Ovary (tissue), 3 donors: ENCODE measurements around the gene KATNB1.

ENCODE experiments used
- EP300 ChIP-seq: sonication (generic); formaldehyde crosslinking; IDR thresholded peaks from one replicate; pipeline ENCODE4 v1.6.1; 2017; ENCODE audit warnings: antibody characterized with exemption
- POLR2A ChIP-seq: fragments of 450-650 bp; IDR thresholded peaks from one replicate; pipeline ENCODE4 v1.6.1; 2017; ENCODE audit warnings: antibody characterized with exemption, mild to moderate bottlenecking, moderate library complexity
- TF ChIP-seq, protein P1 (sequence below), 3 donors: fragments of 450-650 bp in 2 of 3; fragments of 200-600 bp in 1 of 3; IDR thresholded peaks; one replicate each; pipeline versions ENCODE4 v1.5.1 to v1.8.0; 2016 to 2022; ENCODE audit warnings: antibody characterized with exemption in 3 of 3, mild to moderate bottlenecking in 1 of 3
- donor health status: DM: no; HTN: no; CAD: no.

DNA sequence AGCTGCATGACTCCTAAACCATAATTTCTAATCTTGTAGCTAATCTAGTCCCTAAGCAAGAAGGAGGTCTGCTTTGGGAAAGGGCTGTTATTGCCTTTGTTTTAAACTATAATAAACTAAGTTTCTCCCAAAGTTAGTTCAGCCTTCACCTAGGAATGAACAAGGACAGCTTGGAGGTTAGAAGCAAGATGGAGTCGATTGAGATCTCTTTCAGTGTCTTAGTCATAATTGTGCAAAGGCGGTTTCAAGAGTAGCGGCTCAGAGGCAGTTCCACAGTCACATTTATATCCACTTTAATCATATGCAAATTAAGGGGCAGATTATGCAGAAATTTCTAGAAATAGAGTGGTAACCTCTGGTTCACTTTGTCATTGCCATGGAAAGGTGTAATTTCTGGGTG lies 23.6 kb upstream of the KATNB1 start:
- TF ChIP-seq, protein P1, sequence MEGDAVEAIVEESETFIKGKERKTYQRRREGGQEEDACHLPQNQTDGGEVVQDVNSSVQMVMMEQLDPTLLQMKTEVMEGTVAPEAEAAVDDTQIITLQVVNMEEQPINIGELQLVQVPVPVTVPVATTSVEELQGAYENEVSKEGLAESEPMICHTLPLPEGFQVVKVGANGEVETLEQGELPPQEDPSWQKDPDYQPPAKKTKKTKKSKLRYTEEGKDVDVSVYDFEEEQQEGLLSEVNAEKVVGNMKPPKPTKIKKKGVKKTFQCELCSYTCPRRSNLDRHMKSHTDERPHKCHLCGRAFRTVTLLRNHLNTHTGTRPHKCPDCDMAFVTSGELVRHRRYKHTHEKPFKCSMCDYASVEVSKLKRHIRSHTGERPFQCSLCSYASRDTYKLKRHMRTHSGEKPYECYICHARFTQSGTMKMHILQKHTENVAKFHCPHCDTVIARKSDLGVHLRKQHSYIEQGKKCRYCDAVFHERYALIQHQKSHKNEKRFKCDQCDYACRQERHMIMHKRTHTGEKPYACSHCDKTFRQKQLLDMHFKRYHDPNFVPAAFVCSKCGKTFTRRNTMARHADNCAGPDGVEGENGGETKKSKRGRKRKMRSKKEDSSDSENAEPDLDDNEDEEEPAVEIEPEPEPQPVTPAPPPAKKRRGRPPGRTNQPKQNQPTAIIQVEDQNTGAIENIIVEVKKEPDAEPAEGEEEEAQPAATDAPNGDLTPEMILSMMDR (IDR thresholded peaks at IDR 0.05), result no peak
- TF ChIP-seq POLR2A (no peak), EP300 (no peak)
